Activated T-helper 9 cell treated with anti-CD3 and anti-CD28 coated beads, Interleukin-2, amount 50 U/mL, for 16 hours (primary cell): ENCODE measurements around the gene NELFA.

Experiments
- DNase-seq: peaks from one replicate; pipeline ENCODE4 v3.0.0-alpha.2; 2020; ENCODE audit warnings: low read depth

NELFA gene

GRCh38 chr4:1933700-1934099, 75.1 kb downstream of the NELFA start:
- DNase-seq = no peak

GRCh38 chr4:1932736-1933135, 76.0 kb downstream of the NELFA start:
- no peak for DNase-seq
